ENCODE measurements around the gene MEGF11.

DNA sequence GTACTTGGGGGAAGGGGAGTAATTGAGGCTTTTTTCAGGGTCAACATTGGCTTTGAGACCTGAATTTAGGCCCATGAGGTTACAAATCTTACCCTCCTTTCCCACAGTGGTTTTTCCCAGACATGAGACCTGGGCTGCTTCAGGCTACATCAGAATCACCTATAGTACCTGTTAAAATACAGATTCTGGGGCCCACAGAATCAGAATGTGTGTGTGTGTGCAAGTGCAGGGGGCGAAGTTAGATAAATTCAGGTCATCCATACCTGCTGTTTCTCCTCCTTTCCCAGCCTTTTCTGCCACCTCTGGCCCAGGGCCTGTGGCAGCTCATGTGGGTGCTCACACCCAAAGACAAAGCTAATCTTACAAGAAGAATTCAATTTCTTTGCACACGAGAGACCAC lies 273.7 kb downstream of the MEGF11 start:
- TF ChIP-seq POLR2A (IDR thresholded peaks at IDR 0.05) (no peak), CTCF (IDR thresholded peaks at IDR 0.05) (no peak)
